PC-3 (cell line): Measurements from ENCODE around the gene MYL10. TPM values are rescaled to one million over a fixed set of nuclear protein-coding genes. Genes with fewer than 3 reads are reported as not detected.

Experiments used
- ATAC-seq: fragments of 200-7000 bp; cut with Tn5 transposase; 2 replicates; pipeline ENCODE4 v1.9.1; 2020; ENCODE audit warnings: mild to moderate bottlenecking, moderate library complexity
- BruUV-seq: library from RNA; stranded (reverse); fragments of 400-500 nt; replicated peaks from 2 replicates; lab custom pipeline; 2021; lab: Mats Ljungman, UMichigan
- CTCF ChIA-PET: fragments of 300-600 bp; sonication (Branson Sonifier 250); formaldehyde crosslinking; loops from one replicate; lab custom pipeline; 2022; ENCODE audit warnings: antibody characterized with exemption; lab: Charles Lee
- POLR2A ChIA-PET: fragments of 300-600 bp; sonication (Branson Sonifier 250); formaldehyde crosslinking; loops from one replicate; lab custom pipeline; 2022; ENCODE audit warnings: antibody characterized with exemption; ENCODE audit not compliant: unreplicated experiment; lab: Charles Lee
- DNase-seq: peaks from one replicate; pipeline ENCODE4 v3.0.0-alpha.2; 2015
- H2AFZ ChIP-seq: fragments of 300-600 bp; sonication (generic); 2 replicates; pipeline ENCODE4 v1.6.0; 2016; ENCODE audit warnings: antibody characterized with exemption, low read length
- H3F3A ChIP-seq: fragments of 300-600 bp; sonication (generic); one replicate; pipeline ENCODE4 v1.6.0; 2017; ENCODE audit warnings: antibody characterized with exemption, low read length, control low read depth, mild to moderate bottlenecking; ENCODE audit not compliant: unreplicated experiment
- H3K27ac ChIP-seq: fragments of 300-600 bp; sonication (generic); 2 replicates; pipeline ENCODE4 v1.5.1; 2016; ENCODE audit warnings: mild to moderate bottlenecking, low read length
- H3K27me3 ChIP-seq: fragments of 300-600 bp; sonication (generic); 2 replicates; pipeline ENCODE4 v1.6.1; 2016; ENCODE audit warnings: low read length, mixed read lengths
- H3K36me3 ChIP-seq: fragments of 300-600 bp; sonication (generic); 2 replicates; pipeline ENCODE4 v1.6.1; 2016; ENCODE audit warnings: low read depth, mixed run types, low read length, mixed read lengths
- H3K4me1 ChIP-seq: fragments of 300-600 bp; sonication (generic); 2 replicates; pipeline ENCODE4 v1.5.1; 2016; ENCODE audit warnings: low read length; ENCODE audit not compliant: insufficient read depth
- H3K4me2 ChIP-seq: fragments of 300-600 bp; sonication (generic); 2 replicates; pipeline ENCODE4 v1.6.0; 2016; ENCODE audit warnings: low read length
- H3K4me3 ChIP-seq: fragments of 300-600 bp; sonication (generic); 2 replicates; pipeline ENCODE4 v1.5.1; 2016; ENCODE audit warnings: mild to moderate bottlenecking, low read length, mixed read lengths
- H3K79me2 ChIP-seq: fragments of 300-600 bp; sonication (generic); 2 replicates; pipeline ENCODE4 v1.6.1; 2017; ENCODE audit warnings: low read length, mixed read lengths
- H3K9ac ChIP-seq: fragments of 300-600 bp; sonication (generic); 2 replicates; pipeline ENCODE4 v1.6.0; 2016; ENCODE audit warnings: mild to moderate bottlenecking, low read length
- H3K9me2 ChIP-seq: fragments of 300-600 bp; sonication (generic); replicated peaks from 2 replicates; pipeline ENCODE4 v1.6.1; 2016; ENCODE audit warnings: mixed run types, low read length, mixed read lengths
- H3K9me3 ChIP-seq: fragments of 300-600 bp; sonication (generic); 2 replicates; pipeline ENCODE4 v1.6.1; 2016; ENCODE audit warnings: low read length, mixed read lengths
- H4K20me1 ChIP-seq: fragments of 300-600 bp; sonication (generic); 2 replicates; pipeline ENCODE4 v1.6.1; 2016; ENCODE audit warnings: low read length, mixed read lengths
- CTCF ChIP-seq: fragments of 300-600 bp; sonication (generic); conservative IDR thresholded peaks from 2 replicates; pipeline ENCODE4 v1.5.1; 2017; ENCODE audit warnings: antibody characterized with exemption, low read depth, mild to moderate bottlenecking, low read length
- EZH2 ChIP-seq: fragments of 300-600 bp; sonication (generic); IDR thresholded peaks from one replicate; pipeline ENCODE4 v1.6.1; 2017; ENCODE audit warnings: antibody characterized with exemption, mild to moderate bottlenecking, low read length; ENCODE audit not compliant: unreplicated experiment
- EZH2phosphoT487 ChIP-seq: fragments of 300-600 bp; sonication (generic); IDR thresholded peaks from 2 replicates; pipeline ENCODE4 v1.6.1; 2018; ENCODE audit warnings: mild to moderate bottlenecking, antibody characterized with exemption, low read length, borderline replicate concordance
- intact Hi-C: fragments of 100-400 bp; cut with micrococcal nuclease; formaldehyde crosslinking; loops from 2 replicates; pipeline ENCODE4 v1.9.0; 2023
- total RNA-seq: library from RNA; depleted of rRNA; stranded (reverse); fragments of >200 nt; gene quantifications from 2 replicates; pipeline ENCODE4 v1.2.3, GENCODE V29; 2014

Gene MYL10
- total RNA-seq, 1 experiment from 2014 or later = 0.69 TPM

DNA sequence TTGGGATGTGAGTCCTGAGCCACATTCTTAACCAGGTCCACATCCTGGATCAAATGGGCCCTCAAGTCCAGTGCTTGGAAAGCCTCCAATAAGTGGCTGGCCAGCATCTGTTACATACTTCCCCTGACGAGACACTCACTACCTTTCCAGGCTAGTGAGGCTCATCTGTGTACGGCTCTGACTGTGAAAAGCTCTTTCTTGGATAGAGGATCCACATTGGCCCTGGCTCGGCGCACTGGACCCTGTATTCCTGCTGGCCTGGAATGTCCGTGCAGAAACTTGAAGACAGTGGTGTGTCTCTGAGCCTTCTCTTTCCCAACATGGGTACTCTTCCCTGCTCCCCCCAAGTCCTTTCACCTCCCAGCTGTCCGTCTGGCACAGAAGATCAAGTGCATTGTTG, 35.5 kb downstream of the MYL10 start:
- Histone ChIP-seq H2AFZ (no peak overlapping the region), H3K9ac (no peak overlapping the region), H3K27ac (no peak overlapping the region), H3K4me2 (no peak overlapping the region), H3K79me2 (no peaks in the 10 kb centered on the region), H3K27me3 (no peaks in the 10 kb centered on the region), H3K9me2 (no peaks in the 10 kb centered on the region), H3F3A (no peaks in the 10 kb centered on the region), H3K4me1 (no peaks in the 10 kb centered on the region), H4K20me1 (no peaks in the 10 kb centered on the region), H3K9me3 (no peaks in the 10 kb centered on the region), H3K4me3 (no peak overlapping the region), H3K36me3 (no peaks in the 10 kb centered on the region)
- no TSS peak for BruUV-seq
- ChIA-PET CTCF (no interaction called here), POLR2A (no interaction called here)
- DNase-seq (no peak), ATAC-seq (no peak)
- no peak for TF ChIP-seq CTCF
- no peak for TF ChIP-seq EZH2
- no peak for TF ChIP-seq EZH2phosphoT487
- intact Hi-C loops = no loop called here

GRCh38 chr7:101591504-101591903, 37.6 kb downstream of the MYL10 start:
- no peak overlapping the region for H3K27ac ChIP-seq
- no peaks in the 10 kb centered on the region for H3K9me2 ChIP-seq
- H3K9ac ChIP-seq = no peak overlapping the region
- no peaks in the 10 kb centered on the region for H3K79me2 ChIP-seq
- H4K20me1 ChIP-seq = no peaks in the 10 kb centered on the region
- no peak for ATAC-seq
- CTCF ChIA-PET = no interaction called here
- H2AFZ ChIP-seq = no peak overlapping the region
- no peak overlapping the region for H3K4me2 ChIP-seq
- BruUV-seq = no TSS peak
- H3K36me3 ChIP-seq = no peaks in the 10 kb centered on the region
- H3K4me1 ChIP-seq = no peaks in the 10 kb centered on the region
- intact Hi-C loops = no loop called here
- H3K4me3 ChIP-seq = no peak overlapping the region
- POLR2A ChIA-PET = interaction anchor here (0.5 kb wide), 1 partner anchor 1153 kb away, joined by 9 read pairs; no protein-coding TSS in a partner anchor
- DNase-seq = no peak
- TF ChIP-seq EZH2 = no peak
- no peak for TF ChIP-seq CTCF
- TF ChIP-seq EZH2phosphoT487 = no peak
- H3K9me3 ChIP-seq = no peaks in the 10 kb centered on the region
- H3K27me3 ChIP-seq = no peaks in the 10 kb centered on the region
- H3F3A ChIP-seq = no peaks in the 10 kb centered on the region

DNA sequence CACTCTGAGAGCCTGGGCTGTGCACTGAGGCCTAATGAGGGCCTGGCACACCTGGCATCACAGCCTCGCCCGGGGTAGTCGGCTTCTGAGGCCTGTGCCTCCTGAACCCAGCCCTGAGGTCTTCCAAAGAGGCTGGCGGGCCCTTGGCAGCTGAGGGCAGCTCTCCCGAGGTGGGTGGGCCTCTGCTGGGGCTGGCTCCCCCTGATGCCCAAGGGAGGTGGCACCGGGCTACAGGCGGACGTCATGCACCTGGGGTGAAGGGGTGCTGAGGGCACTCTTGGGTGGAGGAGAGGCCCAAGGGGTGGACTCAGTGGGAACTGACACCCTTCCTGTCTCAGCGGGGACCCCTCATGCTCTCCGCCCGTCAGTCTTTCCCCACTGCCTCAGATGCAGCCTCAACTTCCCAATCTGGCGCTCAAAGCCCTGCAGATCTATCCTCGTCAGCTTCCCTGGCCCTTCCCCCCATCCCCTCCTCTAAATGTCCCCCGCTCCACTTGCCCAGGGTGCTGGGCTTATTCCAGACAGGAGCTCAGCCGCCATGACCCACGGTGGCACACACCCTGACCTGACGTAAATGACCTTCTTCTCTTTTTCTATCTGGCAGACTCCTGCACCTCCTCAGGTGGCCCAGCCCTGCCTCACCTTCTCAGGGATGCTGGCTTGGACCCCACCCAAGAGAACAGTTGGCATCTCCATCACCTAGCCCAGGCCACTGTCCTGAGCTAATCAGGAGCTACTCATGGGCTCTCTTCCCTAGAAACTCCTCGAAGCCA, 38.2 kb downstream of the MYL10 start:
- Histone ChIP-seq H3K27ac (no peak overlapping the region), H3F3A (no peaks in the 10 kb centered on the region), H4K20me1 (no peaks in the 10 kb centered on the region), H3K9ac (no peak overlapping the region), H3K4me2 (no peak overlapping the region), H3K4me1 (no peaks in the 10 kb centered on the region), H3K4me3 (no peak overlapping the region), H3K9me2 (no peaks in the 10 kb centered on the region), H3K27me3 (no peaks in the 10 kb centered on the region), H3K36me3 (no peaks in the 10 kb centered on the region), H3K79me2 (no peaks in the 10 kb centered on the region), H3K9me3 (no peaks in the 10 kb centered on the region), H2AFZ (no peak overlapping the region)
- no peak for DNase-seq
- BruUV-seq = no TSS peak
- TF ChIP-seq CTCF (no peak), EZH2phosphoT487 (no peak), EZH2 (no peak)
- no peak for ATAC-seq
- intact Hi-C loops = no loop called here
- CTCF ChIA-PET = no interaction called here
- POLR2A ChIA-PET = interaction anchor here (0.5 kb wide), 1 partner anchor 1153 kb away, joined by 9 read pairs; no protein-coding TSS in a partner anchor
